ENCODE results near the gene KLF13. TPM values are rescaled to one million over a fixed set of nuclear protein-coding genes. Genes with fewer than 3 reads are reported as not detected.
"Not testable (repeated sequence)": the region's sequence is repeated elsewhere in the genome, so short reads cannot be mapped to it uniquely, and the experiment has no call there.

Gene KLF13
- total RNA-seq, 1 donor from 2014 or later = 38.7 TPM

DNA sequence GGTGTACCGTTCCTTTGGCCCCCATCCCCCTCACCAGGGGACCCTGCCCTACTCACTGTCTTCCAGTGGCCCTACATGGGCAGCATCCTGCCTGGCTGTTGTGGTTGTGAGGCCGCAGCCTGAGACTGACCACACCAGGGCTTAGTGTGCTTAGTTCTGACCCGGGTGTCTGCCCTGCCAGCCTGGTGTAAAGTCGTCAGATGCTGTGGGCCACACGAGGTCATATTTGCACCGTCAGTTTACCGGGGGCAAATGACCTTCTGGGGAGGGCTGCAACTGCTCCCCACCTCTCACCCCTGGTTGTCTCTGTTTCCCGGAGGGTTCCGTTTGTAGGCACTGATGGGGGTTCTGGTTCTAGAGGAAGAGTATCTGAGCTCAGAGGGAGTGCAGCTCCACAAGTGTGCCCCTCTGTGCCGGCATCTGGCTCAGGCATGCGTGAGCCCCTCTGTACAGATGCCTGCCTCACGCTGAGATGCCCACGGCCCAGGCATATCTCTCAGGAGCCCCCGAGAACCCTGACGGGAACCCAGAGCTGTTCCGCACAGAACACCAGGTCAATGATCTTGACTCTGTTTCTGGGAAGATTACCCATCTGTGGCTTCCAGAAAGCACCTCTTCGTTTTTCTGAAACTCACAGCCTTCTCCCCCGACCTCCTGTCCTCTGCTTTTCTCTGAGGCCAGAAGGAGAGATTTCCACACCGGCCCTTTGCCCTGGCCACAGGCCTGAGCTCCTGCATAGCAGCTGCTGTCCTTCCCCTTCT, 19.2 kb downstream of the KLF13 start:
- no peak for DNase-seq (ENCODE audit: low read depth)

- DNase-seq (ENCODE audit: low read depth) = no peak
Observed at GRCh38 chr15:31346367-31347066, 19.9 kb downstream of the KLF13 start.

DNA sequence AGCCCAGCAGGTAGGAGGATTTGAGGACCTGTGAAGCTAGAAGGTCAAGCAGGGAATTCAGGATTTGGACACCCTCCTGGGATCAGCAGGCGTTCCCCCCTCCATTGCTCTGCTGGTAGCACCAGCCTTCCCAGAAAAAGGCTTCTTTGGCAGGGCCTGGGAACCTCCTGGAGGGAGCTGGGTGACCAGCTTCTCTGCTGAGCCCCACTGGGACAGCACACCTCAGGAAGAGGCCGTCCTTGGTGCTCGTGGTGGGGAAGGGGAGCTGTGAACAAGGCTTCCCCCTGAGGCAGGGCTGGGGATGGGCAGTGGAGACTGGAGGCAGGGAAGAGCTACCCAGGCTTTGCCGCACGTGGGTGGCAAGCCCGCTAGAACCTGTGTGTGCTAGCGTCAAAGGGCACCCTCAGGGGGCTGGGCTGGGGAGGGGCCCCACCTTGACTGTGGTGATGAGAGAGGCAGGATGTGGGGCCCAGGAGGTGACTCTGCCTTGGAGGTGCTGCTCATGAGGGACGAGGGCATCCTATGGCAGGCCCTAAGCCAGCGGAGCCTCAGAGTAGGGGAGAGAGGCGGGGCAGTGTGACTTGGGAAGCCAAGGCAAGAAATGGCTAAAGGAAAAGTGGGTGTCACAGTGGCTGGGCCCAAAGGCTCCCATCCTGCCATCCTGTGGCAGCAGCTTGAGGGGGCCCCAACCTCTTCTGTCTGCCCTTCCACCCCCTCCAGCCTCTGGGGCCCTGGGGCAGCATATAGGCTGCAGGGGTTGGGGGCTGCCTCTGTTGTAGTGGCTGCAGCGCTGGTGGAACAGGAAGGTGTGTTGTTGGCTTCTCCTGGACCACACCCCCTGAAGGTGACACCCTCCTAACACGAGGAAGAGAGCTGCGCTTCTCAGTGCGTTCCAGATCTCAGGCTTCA, 20.7 kb downstream of the KLF13 start:
- DNase-seq (ENCODE audit: low read depth) = no peak

DNA sequence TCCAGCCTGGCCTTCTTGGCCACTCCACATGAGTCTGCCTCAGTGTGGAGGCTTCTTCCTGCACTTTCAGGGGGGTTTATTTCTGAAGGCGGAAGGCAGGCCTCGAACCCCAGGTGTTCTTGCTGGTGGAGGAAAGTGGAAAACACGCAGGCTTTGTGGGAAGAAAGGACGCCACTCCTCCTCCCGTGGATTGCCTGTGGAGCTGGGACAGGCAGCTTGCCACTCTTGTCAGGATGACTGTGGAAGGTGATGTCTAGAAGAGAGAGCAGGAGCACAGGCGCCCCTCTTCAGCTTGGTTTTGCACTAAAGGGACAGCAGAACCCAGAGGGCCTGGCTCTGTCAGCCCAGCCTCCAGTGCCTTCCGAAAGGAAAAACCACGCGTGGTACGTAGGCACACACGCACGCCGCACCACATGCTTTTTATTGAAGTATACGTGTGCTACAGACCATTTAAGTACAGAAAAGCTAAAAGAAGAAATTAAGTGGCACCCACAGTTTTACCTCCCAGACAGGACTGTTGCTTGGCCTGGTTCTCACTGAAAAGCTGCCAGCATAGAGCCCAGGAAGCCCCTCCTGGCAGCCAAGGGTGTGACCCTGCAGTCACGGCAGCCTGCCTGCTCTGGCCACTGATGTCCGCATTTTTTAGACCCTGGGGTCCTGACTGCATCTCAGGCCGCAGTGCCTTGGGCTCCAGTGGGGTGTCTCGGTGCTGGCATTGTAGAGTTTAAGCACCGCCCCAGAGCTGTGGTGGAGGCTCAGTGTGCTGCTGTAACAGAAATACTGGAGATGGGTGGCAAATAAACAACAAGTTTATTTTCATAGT, 21.6 kb downstream of the KLF13 start:
- no peak for DNase-seq (ENCODE audit: low read depth)

DNA sequence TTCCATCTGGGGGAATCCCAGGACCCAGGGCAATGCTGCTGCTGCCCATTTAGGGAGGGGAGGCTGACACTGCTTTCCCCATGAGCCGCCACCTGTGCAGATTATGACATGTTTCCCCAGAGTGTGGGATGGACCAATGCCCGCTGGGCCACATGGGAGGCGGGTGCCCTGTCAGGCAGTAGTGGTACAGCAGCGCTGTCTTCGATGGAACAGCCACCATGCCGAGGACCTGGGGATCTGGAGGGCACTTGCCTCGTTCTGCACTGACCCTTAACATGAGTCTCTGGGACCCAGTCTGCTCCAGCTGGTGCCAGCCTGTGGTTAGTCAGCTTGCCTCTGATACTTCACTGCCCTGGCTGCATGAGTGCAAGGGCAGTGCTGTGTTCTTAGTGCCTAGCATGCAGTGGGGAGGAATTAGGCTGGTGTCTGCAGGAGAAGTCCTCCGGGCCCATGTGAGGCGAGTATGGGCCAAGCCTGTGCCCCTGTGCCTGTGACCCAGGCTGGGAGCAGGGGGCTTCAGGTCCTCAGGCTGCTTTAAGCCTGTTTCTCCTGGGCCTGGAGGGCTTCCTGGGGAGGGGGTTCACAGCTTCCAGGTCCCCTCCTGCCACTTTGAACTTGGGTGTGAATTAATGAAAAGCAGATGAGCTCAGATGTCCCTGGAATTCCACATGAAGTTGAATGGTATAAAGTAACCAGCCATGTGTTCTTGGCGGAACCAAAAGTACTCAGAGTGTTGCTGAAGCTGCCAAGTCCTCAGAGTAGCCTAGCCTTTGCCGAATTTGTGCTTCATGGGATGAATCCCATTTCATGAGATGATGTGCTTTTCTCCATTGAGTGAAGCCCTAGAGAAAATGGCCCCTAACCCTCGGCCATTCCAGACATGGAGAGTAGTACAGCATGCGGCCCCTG, 22.9 kb downstream of the KLF13 start:
- DNase-seq (ENCODE audit: low read depth) = no peak

GRCh38 chr15:31350771-31351170, 24.1 kb downstream of the KLF13 start:
- DNase-seq (ENCODE audit: low read depth) = no peak

- DNase-seq (ENCODE audit: low read depth) = no peak
Observed at GRCh38 chr15:31352339-31352751, 25.7 kb downstream of the KLF13 start.

GRCh38 chr15:31352911-31353811, 26.5 kb downstream of the KLF13 start:
- DNase-seq (ENCODE audit: low read depth) = peak; percentile 90

DNA sequence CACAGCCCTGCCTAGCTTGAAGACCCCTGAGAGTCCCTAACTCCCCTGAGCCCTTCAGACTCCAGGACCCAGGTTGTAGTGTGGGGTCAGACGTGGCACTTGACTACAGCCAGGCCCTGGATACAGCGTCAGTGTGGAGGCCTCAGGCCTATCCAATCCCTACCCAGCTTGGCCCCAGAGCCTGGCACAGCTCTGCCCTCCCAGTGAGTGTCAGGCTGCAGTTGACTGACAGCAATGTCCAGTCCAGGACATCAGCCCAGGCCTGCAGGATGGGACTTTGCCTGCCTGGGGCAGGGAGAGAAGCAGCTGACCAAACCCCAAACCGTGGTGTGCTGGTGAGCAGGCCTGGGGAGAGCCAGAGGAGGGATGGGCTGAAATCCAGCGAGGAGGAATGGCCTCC, 27.3 kb downstream of the KLF13 start:
- DNase-seq (ENCODE audit: low read depth) = no peak

GRCh38 chr15:31356097-31356496, 29.5 kb downstream of the KLF13 start:
- not testable (repeated sequence) for DNase-seq (ENCODE audit: low read depth)

- DNase-seq (ENCODE audit: low read depth) = no peak
Observed at GRCh38 chr15:31357148-31357547, 30.5 kb downstream of the KLF13 start.

DNA sequence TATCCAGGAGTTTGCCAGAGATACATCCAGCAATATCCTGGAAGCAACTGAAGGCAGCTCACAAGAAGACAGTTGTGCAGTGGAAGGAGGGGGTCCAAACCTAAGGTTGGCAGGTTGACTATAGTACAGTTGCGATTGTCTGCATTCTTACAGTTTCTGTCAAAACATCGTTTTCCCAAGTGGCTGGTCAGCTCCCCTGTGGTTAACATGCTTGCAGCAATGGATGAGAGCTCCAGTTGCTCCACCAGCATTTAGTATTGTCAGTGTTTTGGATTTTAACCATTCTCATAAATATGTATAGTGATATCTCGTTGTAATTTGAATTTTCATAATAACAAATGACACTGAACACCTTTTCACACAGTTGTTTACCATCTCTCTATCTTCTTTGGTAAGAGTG, 31.5 kb downstream of the KLF13 start:
- no peak for DNase-seq (ENCODE audit: low read depth)

- no peak for DNase-seq (ENCODE audit: low read depth)
Observed at GRCh38 chr15:31358957-31359701, 32.5 kb downstream of the KLF13 start.

DNA sequence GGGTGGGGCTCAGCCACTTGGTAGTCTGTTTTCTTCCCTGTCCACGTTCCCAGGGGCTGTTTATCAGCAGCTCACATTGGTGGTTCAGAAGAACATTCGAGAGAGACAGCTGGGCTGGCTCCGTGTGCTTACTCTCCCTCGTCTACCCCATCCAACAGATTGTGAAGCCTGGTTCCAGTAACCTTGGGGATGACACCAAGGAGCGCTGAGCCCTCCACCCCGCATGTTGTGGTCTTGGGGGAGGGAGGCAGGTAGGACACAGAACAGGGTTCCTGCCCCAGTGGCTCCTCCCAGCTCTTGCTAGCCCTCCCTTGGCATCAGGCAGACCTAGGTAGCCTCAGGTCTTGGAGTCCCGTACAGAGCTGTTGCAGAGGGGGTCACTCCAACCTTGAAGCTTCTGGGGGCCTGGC, 33.1 kb downstream of the KLF13 start:
- DNase-seq (ENCODE audit: low read depth) = no peak

DNA sequence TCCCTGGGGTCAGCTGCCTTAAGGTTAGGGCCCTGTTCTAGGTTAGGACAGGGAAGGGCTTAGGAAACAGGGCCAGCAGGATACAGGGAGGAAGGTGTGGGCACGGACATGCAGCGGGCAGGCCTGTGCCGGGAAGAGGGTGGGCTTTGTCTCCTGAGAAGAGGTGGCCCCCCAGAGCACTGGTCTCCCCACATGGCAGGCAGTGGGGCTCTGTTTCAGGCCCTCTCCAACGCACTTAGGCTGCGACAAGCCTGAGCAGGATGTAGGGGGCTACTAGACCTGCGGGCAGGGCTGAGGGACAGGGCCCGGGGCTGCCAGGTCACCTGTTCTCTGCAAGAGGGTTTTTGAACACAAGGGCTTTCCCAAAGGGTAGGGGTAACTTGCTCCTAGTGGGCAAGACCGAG, 33.5 kb downstream of the KLF13 start:
- DNase-seq (ENCODE audit: low read depth) = no peak

- no peak for DNase-seq (ENCODE audit: low read depth)
Observed at GRCh38 chr15:31360843-31361763, 34.5 kb downstream of the KLF13 start.

GRCh38 chr15:31361764-31362515, 35.3 kb downstream of the KLF13 start:
- DNase-seq (ENCODE audit: low read depth) = no peak
